Gastroesophageal sphincter (tissue), 4 donors: ENCODE results near the gene LRRC25. TPM values are rescaled to one million over a fixed set of nuclear protein-coding genes. Genes with fewer than 3 reads are reported as not detected.
A peak's percentile ranks its signal among the peaks of the same experiment; 100 is the strongest.

Experiments used
- ATAC-seq: fragments of 150-250 bp; one replicate; pipeline ENCODE4 v1.9.1; 2016; ENCODE audit warnings: mild to moderate bottlenecking, moderate library complexity
- H3K27ac ChIP-seq, 4 donors: fragments of 200-600 bp; sonication (generic) in 3 of 4; 1 replicate in 3 of 4; 2 replicates in 1 of 4; pipeline ENCODE4 v1.5.1; 2016 to 2019
- H3K27me3 ChIP-seq: fragments of 200-600 bp; sonication (generic); one replicate; pipeline ENCODE4 v1.5.1; 2019
- H3K36me3 ChIP-seq, 2 donors: fragments of 200-600 bp; sonication (generic); one replicate each; pipeline ENCODE4 v1.5.1; 2019; ENCODE audit warnings: control low read depth in 1 of 2
- H3K4me1 ChIP-seq, 3 donors: fragments of 200-600 bp; sonication (generic); 1 replicate in 2 of 3; 2 replicates in 1 of 3; pipeline ENCODE4 v1.5.1; 2016 to 2019; ENCODE audit warnings: control low read depth in 2 of 3
- H3K4me3 ChIP-seq, 2 donors: fragments of 200-600 bp; sonication (generic); one replicate each; pipeline ENCODE4 v1.5.1; 2019; ENCODE audit warnings: mild to moderate bottlenecking in 1 of 2, moderate library complexity in 1 of 2
- H3K9me3 ChIP-seq, 3 donors: fragments of 200-600 bp; sonication (generic); one replicate each; pipeline ENCODE4 v1.5.1; 2017 to 2019; ENCODE audit warnings: control low read depth in 2 of 3
- CTCF ChIP-seq, 4 experiments: fragments of 200-600 bp in 2 of 4; fragments of 450-650 bp in 2 of 4; sonication (generic) in 1 of 4; IDR thresholded peaks; one replicate each; pipeline ENCODE4 v1.5.1; 2017 to 2019; ENCODE audit warnings: antibody characterized with exemption in 4 of 4, mild to moderate bottlenecking in 2 of 4, moderate library complexity in 2 of 4
- EP300 ChIP-seq: sonication (generic); formaldehyde crosslinking; IDR thresholded peaks from one replicate; pipeline ENCODE4 v1.6.1; 2017; ENCODE audit warnings: antibody characterized with exemption, mild to moderate bottlenecking
- POLR2A ChIP-seq, 2 donors: fragments of 450-650 bp; IDR thresholded peaks; one replicate each; pipeline ENCODE4 v1.6.1; 2017; ENCODE audit warnings: antibody characterized with exemption in 2 of 2, mild to moderate bottlenecking in 2 of 2, moderate library complexity in 1 of 2
- POLR2AphosphoS5 ChIP-seq: sonication (generic); formaldehyde crosslinking; IDR thresholded peaks from one replicate; pipeline ENCODE4 v1.6.1; 2017; ENCODE audit warnings: antibody characterized with exemption
- WGBS, 2 donors: methylation state at CpG; one replicate each; pipeline ENCODE4 v1.1.5; 2018; ENCODE audit warnings: low coverage in 1 of 2; 5-methylcytosine and 5-hydroxymethylcytosine counted together
- total RNA-seq, 4 donors: library from RNA; depleted of rRNA; stranded (reverse); fragments of >200 nt; gene quantifications; one replicate each; pipeline ENCODE4 v1.1.0, GENCODE V29; 2016

LRRC25 gene
- total RNA-seq, 4 donors from 2014 or later, result 1.9 to 19.0 (median 4.8) TPM

GRCh38 chr19:18392417-18392816 lies 5.0 kb downstream of the LRRC25 start:
- no peak overlapping the region for H3K27ac ChIP-seq
- H3K4me3 ChIP-seq, result no peak overlapping the region
- ATAC-seq, result peak; percentile 41
- no peak for TF ChIP-seq POLR2AphosphoS5
- TF ChIP-seq EP300, result no peak
- no peak for TF ChIP-seq CTCF (IDR thresholded peaks at IDR 0.05)
- TF ChIP-seq POLR2A (IDR thresholded peaks at IDR 0.05), result no peak
- H3K36me3 ChIP-seq, result no peaks in the 10 kb centered on the region
- H3K27me3 ChIP-seq, result peaks cover 21% of the 10 kb centered on the region
- 42 to 68% methylated on average over 5 to 7 of the region's 11 CpGs for WGBS, 2 donors
- H3K9me3 ChIP-seq, result no peaks in the 10 kb centered on the region
- H3K4me1 ChIP-seq, result peaks cover 0 to 20% (median 4%) of the 10 kb centered on the region in 3 donors

- WGBS, 2 donors, result 83 to 100% methylated on average over 1 to 3 of the region's 9 CpGs
- Histone ChIP-seq H3K4me3 (no peak overlapping the region), H3K9me3 (no peaks in the 10 kb centered on the region), H3K4me1 (peaks cover 0 to 15% (median 4%) of the 10 kb centered on the region in 3 donors), H3K27ac (no peak overlapping the region), H3K27me3 (peaks cover 18% of the 10 kb centered on the region), H3K36me3 (no peaks in the 10 kb centered on the region)
- ATAC-seq, result no peak
- TF ChIP-seq CTCF (IDR thresholded peaks at IDR 0.05), result no peak
- no peak for TF ChIP-seq POLR2A (IDR thresholded peaks at IDR 0.05)
- TF ChIP-seq EP300, result no peak
- no peak for TF ChIP-seq POLR2AphosphoS5
Observed at GRCh38 chr19:18391509-18392075, 5.8 kb downstream of the LRRC25 start.

GRCh38 chr19:18390065-18390907 lies 7.1 kb downstream of the LRRC25 start:
- WGBS, 2 donors, result 87 to 89% methylated on average over 4 to 6 of the region's 6 CpGs

GRCh38 chr19:18389726-18390064 lies 7.7 kb downstream of the LRRC25 start:
- no peak for ATAC-seq
- TF ChIP-seq CTCF (IDR thresholded peaks at IDR 0.05), result no peak
- TF ChIP-seq POLR2A (IDR thresholded peaks at IDR 0.05), result no peak
- TF ChIP-seq POLR2AphosphoS5, result no peak
- TF ChIP-seq EP300, result no peak
- H3K27me3 ChIP-seq, result peaks cover 24% of the 10 kb centered on the region
- H3K36me3 ChIP-seq, result no peaks in the 10 kb centered on the region
- H3K27ac ChIP-seq, result no peak overlapping the region
- H3K4me3 ChIP-seq, result no peak overlapping the region
- H3K4me1 ChIP-seq, result peaks cover 0 to 27% (median 7%) of the 10 kb centered on the region in 3 donors
- no peaks in the 10 kb centered on the region for H3K9me3 ChIP-seq

More at GRCh38 chr19:18390065-18390907, 7.1 kb downstream of the LRRC25 start:
- Histone ChIP-seq H3K4me1 (peaks cover 0 to 27% (median 7%) of the 10 kb centered on the region in 3 donors), H3K27ac (no peak overlapping the region), H3K27me3 (peaks cover 18% of the 10 kb centered on the region), H3K36me3 (no peaks in the 10 kb centered on the region), H3K4me3 (no peak overlapping the region), H3K9me3 (no peaks in the 10 kb centered on the region)
- TF ChIP-seq POLR2AphosphoS5 (no peak), POLR2A (IDR thresholded peaks at IDR 0.05) (no peak), CTCF (IDR thresholded peaks at IDR 0.05) (no peak), EP300 (no peak)
- no peak for ATAC-seq
